GM18907 (cell line): ENCODE measurements around the gene CANT1.

ENCODE experiments used
- ATAC-seq: cut with Tn5 transposase; IDR thresholded peaks from one replicate; pipeline ENCODE4 v1.9.1; 2021; ENCODE audit warnings: mild to moderate bottlenecking, moderate library complexity; ENCODE audit not compliant: unreplicated experiment

CANT1 gene

DNA sequence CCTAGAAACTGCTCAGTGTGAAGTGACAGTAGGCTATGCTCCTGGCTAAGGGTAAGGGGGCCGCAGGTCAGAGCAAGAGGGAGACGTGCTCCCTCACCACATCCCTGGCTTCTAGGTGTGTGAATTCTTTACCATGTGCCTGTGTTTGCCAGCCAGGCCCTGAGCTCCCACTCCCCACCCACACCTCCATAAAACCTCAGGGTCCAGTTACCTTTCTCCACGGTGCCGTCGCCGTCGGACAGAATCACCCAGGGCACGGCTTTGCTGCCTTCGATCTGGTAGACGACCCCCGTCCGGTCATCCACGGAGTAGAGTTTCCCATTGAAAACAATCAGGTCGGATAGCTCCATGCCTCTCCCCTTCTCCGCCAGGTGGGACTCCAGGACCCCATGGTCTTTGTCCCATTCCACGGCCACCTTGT is 12.8 kb downstream of the CANT1 start:
- no peak for ATAC-seq

DNA sequence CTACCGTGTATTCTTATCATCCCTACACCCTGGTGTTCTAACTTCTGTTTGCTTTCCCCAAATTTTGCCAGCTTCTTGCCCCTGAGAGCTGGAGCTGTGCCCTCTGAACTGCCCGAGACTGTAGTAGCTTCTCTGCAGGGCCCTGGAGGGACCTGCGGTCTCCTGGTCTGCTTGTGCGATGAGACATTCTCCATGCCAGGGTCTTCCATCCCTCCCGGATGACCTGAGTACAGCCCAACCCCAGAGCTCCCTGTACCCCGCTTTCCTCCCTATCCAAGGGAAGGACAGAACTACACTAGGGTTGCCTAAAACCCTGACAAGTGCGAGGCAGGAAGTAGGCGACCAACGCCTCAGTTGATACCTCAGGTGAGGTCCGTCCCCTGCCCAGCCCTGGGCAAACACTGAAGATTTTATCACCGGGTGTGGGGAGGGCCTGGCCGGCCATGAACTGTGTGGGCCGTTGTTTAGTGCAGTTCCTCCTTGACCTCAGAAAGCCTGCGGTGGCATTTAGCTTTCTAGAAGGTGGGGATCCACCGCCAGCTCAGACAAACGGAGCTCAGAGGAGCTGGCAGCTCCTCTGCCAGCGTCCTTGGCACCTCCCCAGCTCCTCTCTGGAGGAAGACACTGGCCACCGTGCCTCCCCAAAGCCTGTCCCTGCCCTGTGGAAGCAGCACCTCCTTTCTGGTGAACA is 13.7 kb downstream of the CANT1 start:
- ATAC-seq = no peak

DNA sequence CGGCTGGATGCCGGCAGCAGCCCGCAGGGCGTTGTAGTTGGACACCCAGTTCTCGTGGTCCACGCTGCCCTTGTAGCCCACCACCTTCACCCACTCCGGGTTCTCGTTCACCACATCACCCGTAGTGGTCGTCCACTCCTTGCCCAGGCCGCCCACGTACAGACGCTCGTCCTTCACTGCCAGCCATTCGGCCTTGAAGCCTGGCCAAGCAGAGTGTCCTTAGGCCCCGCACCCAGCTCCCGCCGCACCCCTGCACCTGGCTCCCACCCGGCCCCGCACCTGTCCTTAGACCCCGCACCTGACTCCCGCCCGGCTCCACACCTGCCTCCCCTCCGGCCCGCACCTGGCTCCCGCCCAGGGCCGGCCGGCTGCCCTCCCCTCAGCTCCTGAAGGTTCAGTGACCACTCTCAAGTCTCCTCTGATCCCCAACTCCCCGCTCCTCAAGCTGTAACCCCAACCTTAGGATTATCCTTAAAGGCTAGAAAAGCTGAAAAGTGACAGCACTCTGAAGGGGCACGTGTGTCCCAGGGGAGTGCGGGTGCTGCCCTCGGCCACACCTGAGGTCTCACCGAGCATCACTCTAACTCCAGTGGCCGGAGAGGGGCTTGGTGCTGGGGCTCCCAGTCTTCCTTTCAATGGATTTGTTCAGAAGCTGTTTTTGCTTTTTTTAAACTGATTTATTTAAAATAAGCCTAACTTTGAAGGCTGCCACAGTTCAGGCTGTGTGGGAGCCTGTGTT is 14.4 kb downstream of the CANT1 start:
- no peak for ATAC-seq

DNA sequence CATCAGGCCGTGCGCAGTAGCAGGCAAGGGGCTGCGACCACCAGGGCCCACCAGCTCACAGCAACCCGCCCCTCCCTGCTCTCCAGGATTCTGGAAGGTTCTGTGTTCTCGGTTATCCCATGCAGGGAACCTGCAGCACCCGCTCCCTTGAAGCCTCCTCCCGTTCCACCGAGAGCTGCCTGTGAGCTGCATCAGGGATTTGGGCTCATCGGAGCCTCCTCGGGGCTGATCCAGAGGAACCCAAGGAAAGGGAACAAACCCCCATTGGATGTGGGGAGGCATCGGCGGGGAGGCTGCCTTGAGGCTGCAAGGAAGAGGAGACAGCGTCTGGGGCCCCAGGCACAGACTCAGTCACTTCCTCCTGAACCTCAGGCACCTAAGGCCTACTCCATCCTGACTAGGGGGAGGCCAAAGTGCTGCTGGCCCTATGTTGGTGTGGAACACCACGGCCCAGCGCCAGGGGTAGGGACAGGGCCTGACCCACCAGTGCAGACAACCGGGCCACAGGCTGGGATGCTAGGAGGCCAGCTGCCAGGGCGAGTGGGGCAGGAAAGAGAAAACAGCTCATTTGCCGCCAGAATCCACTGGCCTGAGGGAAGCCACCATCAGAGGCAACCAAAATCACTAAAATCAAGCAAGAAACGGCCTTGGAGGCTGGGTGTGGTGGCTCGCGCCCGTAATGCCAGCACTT is 15.4 kb downstream of the CANT1 start:
- no peak for ATAC-seq

DNA sequence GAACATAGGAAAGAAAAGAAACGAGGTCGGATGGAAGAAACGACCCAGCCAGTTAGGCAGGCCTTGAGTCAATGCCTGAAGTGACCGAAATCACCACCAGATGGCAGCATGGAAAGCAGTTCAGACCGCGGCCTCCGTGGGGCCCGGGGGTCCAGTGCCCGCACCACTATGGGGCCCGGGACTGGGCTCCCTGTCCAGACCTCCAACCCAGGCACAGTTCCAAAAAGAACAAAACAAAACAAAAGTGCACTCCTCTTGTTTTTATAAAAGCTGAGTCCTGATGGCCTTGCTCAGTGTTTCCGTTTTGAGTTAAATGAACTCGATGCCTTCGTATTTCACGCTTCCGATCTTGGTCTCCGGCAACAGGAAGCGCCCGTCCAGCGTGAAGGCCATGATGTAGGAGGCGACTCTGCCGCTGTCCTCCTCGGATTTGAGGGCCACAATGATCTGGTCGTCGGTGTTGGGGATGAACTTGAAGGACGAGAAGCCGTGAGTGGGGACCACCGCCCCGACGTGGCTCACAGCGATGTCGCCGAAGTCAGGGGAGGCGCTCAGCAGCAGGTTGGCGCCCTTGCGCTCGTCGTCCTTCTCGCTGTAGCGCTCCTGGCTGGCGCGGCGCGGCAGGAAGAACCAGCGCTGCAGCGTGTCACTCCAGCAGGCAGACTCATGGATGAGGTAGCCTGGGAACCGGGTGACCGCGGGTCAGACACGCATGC is 16.2 kb downstream of the CANT1 start:
- ATAC-seq = no peak

DNA sequence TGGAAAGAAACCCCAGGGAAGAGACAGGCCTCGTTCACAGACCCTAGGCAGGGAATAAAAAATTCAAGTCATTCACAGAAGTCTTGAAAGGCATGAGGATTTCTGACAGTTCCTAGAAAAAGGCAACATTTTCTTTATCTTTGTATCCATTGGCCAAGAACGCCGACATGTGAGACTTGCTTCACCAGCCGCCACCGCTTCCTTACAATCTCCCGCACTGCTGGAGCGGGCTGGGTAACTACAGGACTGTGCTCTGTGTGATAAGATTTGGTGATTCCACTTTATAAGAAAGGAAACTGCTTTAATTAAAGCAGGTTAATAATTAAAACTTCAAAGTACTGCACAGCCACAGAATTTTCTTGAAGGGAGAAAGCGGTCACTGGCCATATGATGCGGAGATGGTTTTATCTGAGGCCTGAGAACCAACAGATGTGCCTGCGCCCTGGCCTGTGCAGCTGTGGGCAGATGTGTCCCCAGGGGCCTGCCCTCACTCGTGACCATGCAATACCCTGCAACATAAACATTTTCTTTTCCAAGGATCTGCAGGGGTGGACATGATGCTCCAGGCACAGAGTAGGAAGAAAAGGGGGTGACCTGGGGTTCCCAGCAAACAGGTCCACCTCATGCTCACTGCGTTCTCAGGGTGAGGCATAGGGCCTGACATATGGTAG is 16.9 kb downstream of the CANT1 start:
- ATAC-seq = no peak

DNA sequence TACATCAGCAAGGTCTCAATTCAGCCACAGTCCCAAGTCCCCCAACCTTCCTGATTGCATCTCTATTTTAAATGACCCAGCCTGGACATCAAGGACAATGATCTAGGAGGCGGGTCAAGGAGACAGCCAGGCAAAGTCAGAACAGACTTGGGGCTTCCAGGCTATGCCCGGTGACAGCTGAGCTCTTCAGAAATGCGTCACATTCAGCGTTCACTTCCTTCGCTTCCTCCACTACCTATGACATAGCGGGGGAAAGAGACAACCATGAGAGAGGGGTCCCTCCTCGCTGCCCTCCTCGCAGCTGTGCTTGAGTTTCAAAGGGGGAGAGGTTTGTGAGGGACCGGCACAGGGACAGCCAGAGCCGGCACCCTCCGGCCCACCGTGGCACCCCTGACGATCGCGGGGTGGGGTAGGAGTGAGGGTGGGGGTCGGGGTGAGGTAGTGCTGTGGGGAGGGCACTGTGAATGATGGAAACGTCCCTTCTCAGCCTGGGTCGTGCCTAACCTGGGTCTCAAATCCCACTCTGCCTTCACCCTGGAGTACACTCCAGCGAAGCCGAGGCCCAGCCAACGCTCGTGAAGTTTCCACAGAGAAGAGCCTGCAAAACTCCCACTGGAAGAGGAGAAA is 17.5 kb downstream of the CANT1 start:
- no peak for ATAC-seq

DNA sequence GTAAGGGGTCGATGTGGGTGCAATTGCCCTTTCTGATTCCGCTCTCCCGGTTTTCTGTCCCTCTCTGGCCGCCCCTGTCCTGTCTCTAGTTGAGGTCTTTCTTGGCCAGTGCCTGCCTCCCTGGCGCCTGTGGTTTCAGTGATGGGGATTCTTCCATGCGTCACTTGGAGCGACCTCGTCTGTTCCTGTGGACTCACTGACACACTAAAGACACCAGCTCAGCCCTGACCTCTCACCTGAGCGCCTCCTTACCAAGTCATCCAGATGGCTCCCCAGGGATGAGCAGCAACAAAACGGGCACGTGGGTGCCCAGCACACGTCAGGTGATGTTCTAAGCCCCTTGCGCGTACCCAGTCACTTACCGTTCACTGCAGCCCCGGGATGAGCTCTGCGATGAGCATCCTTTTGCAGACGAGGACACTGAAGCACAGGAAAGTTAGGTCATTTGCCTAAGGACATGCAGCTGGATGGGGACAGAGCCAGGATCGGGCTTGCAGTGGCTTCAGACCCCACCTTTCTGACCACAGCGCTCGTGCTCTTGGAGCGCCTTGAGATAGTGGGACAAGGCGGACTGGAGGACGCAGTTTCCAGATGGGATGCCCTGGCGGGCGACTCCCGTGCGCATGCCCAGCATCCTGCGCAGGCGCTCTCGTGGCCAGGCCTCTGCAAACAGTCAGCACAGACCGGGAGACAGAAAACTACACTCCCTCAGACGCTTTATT is 18.4 kb downstream of the CANT1 start:
- no peak for ATAC-seq

DNA sequence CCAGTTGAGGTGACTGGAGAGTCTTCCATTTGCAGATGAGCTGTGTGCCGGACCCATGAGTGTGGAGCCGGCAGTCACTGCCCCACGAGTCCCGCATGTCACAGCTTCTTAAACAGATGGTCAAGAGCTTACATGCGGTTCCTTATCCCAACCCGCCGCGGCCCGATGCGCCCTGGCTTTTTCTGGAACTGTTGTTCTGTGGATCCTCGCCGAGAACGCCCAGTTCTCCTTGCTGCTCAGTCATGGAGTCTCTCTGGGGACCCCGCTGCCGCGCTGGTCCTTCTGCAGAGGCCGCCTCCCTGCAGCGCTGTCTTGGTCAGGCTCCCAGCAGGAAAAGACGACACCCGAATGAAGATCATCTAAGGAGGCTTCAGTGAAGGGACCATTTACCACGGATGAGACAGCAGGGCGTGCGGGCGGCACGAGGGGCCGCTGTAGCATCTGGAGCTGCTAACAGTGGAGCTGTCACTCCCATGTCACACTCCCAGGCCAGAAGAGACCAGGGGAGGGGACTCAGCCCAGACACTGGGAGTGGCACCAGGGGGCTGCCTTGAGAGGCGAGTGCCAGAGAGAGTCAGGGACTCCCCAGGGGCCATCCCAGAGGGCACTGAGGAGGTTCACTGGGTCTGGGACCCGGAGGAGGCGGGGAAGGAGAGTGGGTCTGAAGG is 19.1 kb downstream of the CANT1 start:
- ATAC-seq = no peak

DNA sequence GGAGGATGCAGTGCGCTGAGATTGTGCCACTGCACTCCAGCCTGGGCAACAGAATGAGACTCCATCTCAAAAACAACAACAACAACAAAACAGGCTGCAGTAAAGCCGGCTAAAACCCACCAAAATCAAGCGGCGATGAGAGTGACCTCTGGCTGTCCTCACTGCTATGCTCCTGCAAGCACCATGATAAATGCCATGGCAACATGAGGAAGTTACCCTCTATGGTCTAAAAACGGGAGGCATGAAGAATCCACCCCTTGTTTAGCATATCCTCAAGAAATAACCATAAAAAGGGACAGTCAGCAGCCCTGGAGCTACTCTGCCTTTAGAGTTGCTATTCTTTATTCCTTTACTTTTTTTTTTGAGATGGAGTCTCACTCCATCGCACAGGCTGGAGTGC is 21.4 kb downstream of the CANT1 start:
- no peak for ATAC-seq

DNA sequence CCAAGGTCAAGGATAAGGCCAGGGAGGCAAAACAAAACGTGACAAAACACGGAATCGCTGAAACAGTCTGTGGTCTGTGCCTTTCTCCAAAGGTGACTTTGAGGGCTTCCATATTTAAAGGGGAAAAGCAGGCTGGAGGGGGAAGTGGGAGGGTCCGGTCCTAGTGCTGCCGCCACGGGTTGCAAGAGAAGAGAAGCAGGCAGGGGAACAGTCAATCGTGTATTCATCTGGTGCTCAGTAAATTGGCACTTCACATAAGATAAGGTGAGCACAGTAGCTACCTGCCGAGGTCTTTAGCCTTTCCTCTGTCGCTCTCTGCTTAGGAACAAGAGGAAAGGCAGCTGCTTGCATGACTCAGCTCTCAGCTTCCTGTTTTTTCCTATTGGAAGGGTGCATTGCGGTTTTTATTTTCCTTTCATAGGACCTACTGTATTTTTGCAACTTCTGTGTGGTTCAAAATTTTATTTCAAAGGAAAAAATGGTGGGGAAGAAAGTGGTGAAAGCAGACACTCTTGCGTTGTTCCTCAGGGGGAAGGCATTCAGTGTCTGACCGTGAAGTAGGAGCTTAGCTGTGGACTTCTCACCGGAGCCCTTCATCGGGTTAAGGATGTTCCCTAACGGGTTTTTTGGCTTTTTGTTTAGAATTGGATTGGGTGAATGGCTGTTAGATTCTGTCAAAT is 22.8 kb downstream of the CANT1 start:
- no peak for ATAC-seq

DNA sequence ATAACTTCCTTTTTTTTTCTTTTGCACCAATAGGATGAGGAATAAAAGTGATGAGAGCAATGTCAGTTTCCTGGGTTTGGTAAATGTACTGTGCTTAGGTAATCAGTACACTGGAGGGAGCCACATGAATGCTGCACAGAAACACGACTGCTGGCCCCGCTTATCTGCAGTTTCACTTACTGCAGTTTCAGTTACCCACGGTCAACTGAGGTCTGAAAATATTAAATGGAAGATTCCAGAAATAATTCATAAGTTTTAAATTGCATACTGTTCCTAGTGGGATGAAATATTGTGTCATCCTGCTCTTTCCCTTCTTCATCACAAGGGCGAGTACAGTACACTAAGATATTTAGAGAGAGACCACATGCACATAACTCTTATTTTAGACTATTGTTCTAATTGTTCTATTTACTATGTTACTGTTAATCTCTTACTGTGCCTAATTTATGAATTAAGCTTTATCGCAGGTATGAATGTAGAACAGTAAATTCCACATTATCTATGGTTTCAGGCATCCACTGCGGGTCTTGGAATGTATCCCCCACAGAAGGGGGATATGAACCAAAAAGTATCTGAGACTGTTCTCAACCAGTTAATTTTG is 23.4 kb downstream of the CANT1 start:
- ATAC-seq = no peak

DNA sequence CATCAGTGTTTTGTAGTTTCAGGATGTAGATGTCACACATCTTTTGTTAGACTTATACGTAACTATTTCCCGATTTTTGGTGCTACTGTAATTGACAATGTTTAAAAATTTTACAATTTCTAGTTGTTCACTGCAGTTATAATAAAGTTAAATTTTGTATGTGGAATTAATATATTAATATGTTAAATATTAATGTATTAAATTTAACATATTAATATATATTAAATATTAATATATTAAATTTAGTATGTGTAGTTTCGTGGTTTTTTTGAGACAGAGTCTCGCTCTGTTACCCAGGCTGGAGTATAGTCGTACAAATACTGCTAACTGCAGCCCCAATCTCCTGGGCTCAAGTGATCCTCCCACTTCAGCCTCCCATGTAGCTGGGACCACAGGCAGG is 24.2 kb downstream of the CANT1 start:
- ATAC-seq = no peak

DNA sequence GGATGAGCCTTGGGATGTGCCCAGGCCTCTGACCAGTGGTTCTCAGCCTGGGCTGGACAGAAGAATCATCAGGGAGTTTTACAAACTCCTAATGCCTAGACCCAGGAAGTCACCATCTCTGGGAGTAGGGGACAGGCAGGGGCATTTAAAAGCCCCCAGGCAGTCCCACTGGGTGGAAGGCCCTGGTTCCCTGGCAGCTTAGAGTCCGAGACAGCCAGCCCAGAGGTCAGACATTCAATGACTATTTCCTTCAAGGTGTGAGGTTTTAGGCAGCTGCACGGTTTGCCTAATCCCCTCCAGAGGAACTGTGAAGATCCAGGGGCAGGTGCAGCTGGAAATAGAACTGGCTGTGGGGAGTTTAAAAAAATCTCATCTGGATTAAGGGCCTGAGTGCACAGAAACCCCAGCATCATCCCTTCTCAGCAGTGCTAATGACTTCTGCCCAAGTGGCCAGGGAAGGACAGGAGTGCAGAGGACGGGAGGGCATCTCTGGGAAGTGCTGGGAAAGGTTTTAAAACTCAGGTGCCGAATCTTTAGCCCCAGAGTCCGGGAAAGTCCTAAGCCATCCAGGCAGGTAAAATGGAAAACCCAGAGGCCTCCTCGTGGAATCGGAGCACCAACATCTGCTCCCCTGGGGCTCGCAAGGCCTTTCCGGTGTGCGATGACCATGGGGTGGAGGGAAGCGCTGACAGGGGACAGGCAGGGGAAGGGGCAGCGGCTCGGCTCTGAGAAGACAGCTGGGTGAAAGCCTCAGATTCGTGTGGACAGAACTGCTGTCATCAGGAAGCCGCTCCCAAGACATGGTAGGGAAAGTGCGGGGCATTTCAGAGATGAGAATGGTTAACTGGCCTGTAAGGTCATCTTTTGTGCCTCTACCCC is 28.3 kb downstream of the CANT1 start:
- no peak for ATAC-seq

DNA sequence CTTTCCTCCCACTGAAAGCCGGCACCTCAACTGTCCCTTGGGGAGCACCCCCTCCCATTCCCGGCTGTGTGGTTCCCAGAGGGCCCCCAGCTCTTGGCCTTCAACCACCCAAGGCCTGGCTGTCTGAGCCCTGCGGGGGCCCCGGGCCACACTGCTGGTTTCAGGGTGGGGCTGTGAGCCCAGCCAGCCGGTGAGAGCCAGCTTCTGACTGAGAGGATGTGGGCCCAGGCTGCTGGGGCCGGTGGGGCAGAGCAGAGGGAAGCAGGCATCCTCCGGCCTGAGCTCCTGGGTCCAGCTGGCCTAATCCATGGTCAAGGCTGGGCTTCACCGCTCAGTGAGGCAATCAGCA is 29.0 kb downstream of the CANT1 start:
- no peak for ATAC-seq

DNA sequence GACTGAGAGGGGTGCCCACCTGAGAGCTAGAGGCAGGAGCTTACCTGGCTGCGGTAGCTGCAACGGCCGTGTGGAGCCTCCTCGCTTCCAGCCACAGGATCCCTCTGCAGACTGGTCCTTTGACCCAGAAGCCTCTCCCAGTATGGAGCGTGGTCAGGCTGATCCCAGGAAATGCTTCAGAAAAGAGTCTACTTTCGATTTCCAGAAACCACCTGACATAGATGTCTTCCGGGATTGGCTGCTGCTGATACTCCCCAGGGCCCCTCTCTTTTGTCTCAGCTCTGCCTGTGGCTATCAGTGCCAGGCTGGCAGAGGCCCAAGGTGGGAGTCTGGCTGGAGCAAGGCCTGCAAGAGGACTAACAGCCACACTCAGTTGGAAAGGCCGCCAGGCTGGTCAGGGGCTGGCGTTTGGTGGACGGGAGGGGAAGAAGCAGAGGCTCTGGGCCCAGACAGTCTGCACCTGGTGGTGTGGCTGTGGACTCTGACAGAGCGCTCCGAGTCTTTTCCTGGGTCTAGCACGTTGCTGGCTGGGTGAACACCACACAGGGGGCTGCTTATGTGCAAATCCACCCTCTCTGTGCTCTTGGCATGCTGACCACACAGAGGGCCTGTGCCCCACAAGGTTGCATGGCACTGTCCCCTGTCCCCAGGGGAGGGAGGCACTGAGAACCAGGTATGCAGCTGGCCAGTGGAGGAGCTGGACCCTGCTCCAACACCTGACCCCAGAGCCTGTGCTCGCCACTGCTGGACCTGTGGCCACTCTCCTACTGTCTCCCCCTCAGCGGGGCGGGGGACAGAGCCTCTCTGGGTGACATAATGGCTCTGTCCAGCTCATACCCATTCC is 29.6 kb downstream of the CANT1 start, which contains the start of gene LGALS3BP:
Gene LGALS3BP, minus strand, starts transcription at position 144 of the 844 bp plus-strand sequence. CDS start 2,732 bp downstream, outside the sequence.
- no peak for ATAC-seq
